ENCODE data around the gene AMDHD2. TPM values are rescaled to one million over a fixed set of nuclear protein-coding genes. Genes with fewer than 3 reads are reported as not detected.
"Not testable (repeated sequence)": the region's sequence is repeated elsewhere in the genome, so short reads cannot be mapped to it uniquely, and the experiment has no call there.

AMDHD2 gene
- total RNA-seq, 5 donors from 2014 or later (not counting 1 experiment from before 2014, with no cell fraction given): 104 to 215 (median 122) TPM

GRCh38 chr16:2578905-2579304, 58.7 kb downstream of the AMDHD2 start:
- not testable (repeated sequence) for H3K27ac ChIP-seq (ENCODE audit: low read length); H3K27ac Mint-ChIP-seq

GRCh38 chr16:2580143-2580542, 60.0 kb downstream of the AMDHD2 start:
- H3K4me3 ChIP-seq (ENCODE audit: control insufficient read depth in 1 of 2, extremely low read depth in 1 of 2, low read length in 1 of 2); H3K4me3 Mint-ChIP-seq; H3K4me1 Mint-ChIP-seq; H3K4me1 ChIP-seq (ENCODE audit: control insufficient read depth in 1 of 2, extremely low read depth in 1 of 2, insufficient read depth in 2 of 2, low read length in 2 of 2); H3K36me3 Mint-ChIP-seq; H3K9me3 ChIP-seq; H3K27ac ChIP-seq (ENCODE audit: low read length); H3K27me3 Mint-ChIP-seq; H3K36me3 ChIP-seq (ENCODE audit: control insufficient read depth in 2 of 2, extremely low read depth in 1 of 2, insufficient read depth in 1 of 2, low read length in 1 of 2); H3K27ac Mint-ChIP-seq; CTCF ChIA-PET; POLR2A ChIA-PET; H3K9me3 Mint-ChIP-seq; H3K27me3 ChIP-seq (replicated peaks in 1 of 2; ENCODE audit: control insufficient read depth in 2 of 2, extremely low read depth in 1 of 2, insufficient read depth in 2 of 2, low read length in 1 of 2): not testable (repeated sequence)
- DNase-seq: peak in 3 of 35 experiments; percentile 15 to 24 (median 20)
- ATAC-seq (replicated peaks in 1 of 4): peak in 1 of 4 experiments; percentile 73
- no CpG with 5 or more reads among the region's 11 CpGs for WGBS (ENCODE audit: insufficient coverage)

More at GRCh38 chr16:2578905-2579304, 58.7 kb downstream of the AMDHD2 start:
- no CpG with 5 or more reads among the region's 12 CpGs for WGBS (ENCODE audit: insufficient coverage)
- H3K36me3 Mint-ChIP-seq; H3K27me3 Mint-ChIP-seq; H3K4me3 ChIP-seq (ENCODE audit: control insufficient read depth in 1 of 2, extremely low read depth in 1 of 2, low read length in 1 of 2); H3K9me3 ChIP-seq; H3K4me1 Mint-ChIP-seq; H3K27me3 ChIP-seq (replicated peaks in 1 of 2; ENCODE audit: control insufficient read depth in 2 of 2, extremely low read depth in 1 of 2, insufficient read depth in 2 of 2, low read length in 1 of 2); CTCF ChIA-PET; ATAC-seq (replicated peaks in 1 of 4); POLR2A ChIA-PET; H3K36me3 ChIP-seq (ENCODE audit: control insufficient read depth in 2 of 2, extremely low read depth in 1 of 2, insufficient read depth in 1 of 2, low read length in 1 of 2); H3K9me3 Mint-ChIP-seq; H3K4me1 ChIP-seq (ENCODE audit: control insufficient read depth in 1 of 2, extremely low read depth in 1 of 2, insufficient read depth in 2 of 2, low read length in 2 of 2); DNase-seq; H3K4me3 Mint-ChIP-seq: not testable (repeated sequence)

GRCh38 chr16:2580818-2581217, 60.6 kb downstream of the AMDHD2 start:
- H3K27me3 Mint-ChIP-seq; H3K9me3 Mint-ChIP-seq; H3K27ac ChIP-seq (ENCODE audit: low read length); H3K4me1 Mint-ChIP-seq; POLR2A ChIA-PET; H3K27ac Mint-ChIP-seq; H3K36me3 Mint-ChIP-seq; CTCF ChIA-PET; H3K4me1 ChIP-seq (ENCODE audit: control insufficient read depth in 1 of 2, extremely low read depth in 1 of 2, insufficient read depth in 2 of 2, low read length in 2 of 2); H3K36me3 ChIP-seq (ENCODE audit: control insufficient read depth in 2 of 2, extremely low read depth in 1 of 2, insufficient read depth in 1 of 2, low read length in 1 of 2); ATAC-seq (replicated peaks in 1 of 4); H3K4me3 ChIP-seq (ENCODE audit: control insufficient read depth in 1 of 2, extremely low read depth in 1 of 2, low read length in 1 of 2); DNase-seq; H3K4me3 Mint-ChIP-seq; H3K27me3 ChIP-seq (replicated peaks in 1 of 2; ENCODE audit: control insufficient read depth in 2 of 2, extremely low read depth in 1 of 2, insufficient read depth in 2 of 2, low read length in 1 of 2); H3K9me3 ChIP-seq: not testable (repeated sequence)
- no CpG with 5 or more reads among the region's 21 CpGs for WGBS (ENCODE audit: insufficient coverage)

Other genes with a start within 250 kb of the AMDHD2 start
- 10 to 100 TPM in 2 of 5 donors, 1 to 10 TPM in 3; 6.6 to 11.1 (median 9.9) TPM for gene ABCA3, start 179.6 kb upstream of the AMDHD2 start, total RNA-seq
- 1 to 10 TPM; 3.5 to 5.1 (median 4.0) TPM for gene CCNF, start 90.9 kb upstream of the AMDHD2 start, total RNA-seq
- 1 to 10 TPM in 2 of 5 donors, under 1 TPM in 3; 0.85 to 1.8 (median 0.93) TPM for gene TEDC2, start 60.3 kb upstream of the AMDHD2 start, total RNA-seq
- gene NTN3, start 49.1 kb upstream of the AMDHD2 start, total RNA-seq: not detected
- 10 to 100 TPM in 3 of 5 donors, 1 to 10 TPM in 2; 8.3 to 22.2 (median 10.7) TPM for gene TBC1D24, start 45.2 kb upstream of the AMDHD2 start, total RNA-seq
- gene ATP6V0C, start 6.4 kb upstream of the AMDHD2 start, total RNA-seq: 100 to 1,000 TPM; 122 to 161 (median 128) TPM
- gene CEMP1, start 11.0 kb downstream of the AMDHD2 start, total RNA-seq: 1 to 10 TPM in 3 of 5 donors, under 1 TPM in 1, not detected in 1; 0.26 to 3.1 (median 1.1) TPM
- 10 to 100 TPM; 49.8 to 68.4 (median 67.3) TPM for gene PDPK1, start 17.6 kb downstream of the AMDHD2 start, total RNA-seq
- 10 to 100 TPM; 19.5 to 29.1 (median 26.3) TPM for gene KCTD5, start 162.2 kb downstream of the AMDHD2 start, total RNA-seq
- 1 to 10 TPM in 3 of 5 donors, under 1 TPM in 2; 0.70 to 2.0 (median 1.1) TPM for gene PRSS27, start 199.9 kb downstream of the AMDHD2 start, total RNA-seq
- gene SRRM2, start 232.3 kb downstream of the AMDHD2 start, total RNA-seq: 1,000 to 10,000 TPM in 2 of 5 donors, 100 to 1,000 TPM in 3; 784 to 1,343 (median 947) TPM